GM12878 (cell line): ENCODE results near the gene IFRD2. TPM values are rescaled to one million over a fixed set of nuclear protein-coding genes. Genes with fewer than 3 reads are reported as not detected.

Source experiments
- ATAC-seq: fragments of 200-7000 bp; cut with Tn5 transposase; 3 replicates; pipeline ENCODE4 v1.9.1; 2020; ENCODE audit warnings: mild to moderate bottlenecking, moderate library complexity
- BruUV-seq: library from RNA; stranded (reverse); fragments of 400-500 nt; replicated peaks from 2 replicates; lab custom pipeline; 2021; lab: Mats Ljungman, UMichigan
- CTCF ChIA-PET: fragments of 300-600 bp; sonication (Branson Sonifier 250); formaldehyde crosslinking; extraction: SDS; loops from one replicate; lab custom pipeline; 2021; ENCODE audit warnings: inconsistent platforms; lab: Yijun Ruan, JAX
- POLR2A ChIA-PET: fragments of 350-600 bp; formaldehyde crosslinking; extraction: SDS; loops from one replicate; lab custom pipeline; 2021; ENCODE audit warnings: inconsistent platforms; lab: Charles Lee
- RAD21 ChIA-PET: fragments of 300-600 bp; sonication (Branson Sonifier 250); formaldehyde crosslinking; loops from one replicate; lab custom pipeline; 2023; ENCODE audit warnings: antibody characterized with exemption; ENCODE audit not compliant: unreplicated experiment; lab: Charles Lee
- SMC1A ChIA-PET: fragments of 300-600 bp; sonication (Branson Sonifier 250); formaldehyde crosslinking; loops from one replicate; lab custom pipeline; 2023; ENCODE audit not compliant: unreplicated experiment, uncharacterized antibody; lab: Charles Lee
- DNase-seq: peaks from one replicate; pipeline ENCODE4 v3.0.0-alpha.2; 2011; ENCODE audit warnings: low read depth, low spot score
- FAIRE-seq: peaks from 3 replicates; lab custom pipeline; 2011; peaks lifted over from hg19 to GRCh38; lab: Jason Lieb, UNC
- H2AFZ ChIP-seq: 2 replicates; pipeline ENCODE4 v1.6.0; 2011; ENCODE audit warnings: low read depth, low read length, control low read depth; ENCODE audit not compliant: control insufficient read depth
- H3K27ac ChIP-seq: 2 replicates; pipeline ENCODE4 v1.5.1; 2011; ENCODE audit warnings: control low read depth; ENCODE audit not compliant: control insufficient read depth, insufficient read depth
- H3K27me3 ChIP-seq, 2 experiments: replicated peaks in 1 of 2; 2 replicates each; pipeline versions ENCODE4 v1.6.0 to v1.6.1; 2011; ENCODE audit warnings: low read length in 1 of 2; ENCODE audit not compliant: control insufficient read depth in 2 of 2, insufficient read depth in 2 of 2
- H3K36me3 ChIP-seq, 2 experiments: 2 replicates each; pipeline ENCODE4 v1.5.1; 2011; ENCODE audit warnings: low read length in 1 of 2; ENCODE audit not compliant: control insufficient read depth in 2 of 2, insufficient read depth in 2 of 2
- H3K4me1 ChIP-seq: 2 replicates; pipeline ENCODE4 v1.6.1; 2011; ENCODE audit warnings: mild to moderate bottlenecking, low read length, moderate library complexity, mixed read lengths; ENCODE audit not compliant: control insufficient read depth, insufficient read depth
- H3K4me2 ChIP-seq: 2 replicates; pipeline ENCODE4 v1.6.0; 2011; ENCODE audit warnings: control low read depth; ENCODE audit not compliant: control insufficient read depth, insufficient read depth
- H3K4me3 ChIP-seq: fragments of 200-600 bp; sonication (generic); 2 replicates; pipeline ENCODE4 v1.5.1; 2016
- H3K79me2 ChIP-seq: 2 replicates; pipeline ENCODE4 v1.6.0; 2011; ENCODE audit warnings: low read length; ENCODE audit not compliant: control insufficient read depth, insufficient read depth
- H3K9ac ChIP-seq: 2 replicates; pipeline ENCODE4 v1.8.0; 2011; ENCODE audit warnings: low read length, control low read depth, mixed read lengths; ENCODE audit not compliant: control insufficient read depth, insufficient read depth
- H3K9me3 ChIP-seq: replicated peaks from 3 replicates; pipeline ENCODE4 v1.5.1; 2011; ENCODE audit warnings: mild to moderate bottlenecking, low read length; ENCODE audit not compliant: control insufficient read depth, insufficient read depth
- H4K20me1 ChIP-seq: 2 replicates; pipeline ENCODE4 v1.6.0; 2011; ENCODE audit not compliant: control insufficient read depth, insufficient read depth
- CHD2 ChIP-seq: IDR thresholded peaks from 2 replicates; pipeline ENCODE4 v1.6.1; 2011; ENCODE audit warnings: low read depth, low read length, improper control_type of control experiment, borderline replicate concordance
- CTCF ChIP-seq, 3 experiments: IDR thresholded peaks in 2 of 3; conservative IDR thresholded peaks in 1 of 3; 2 replicates each; pipeline ENCODE4 v1.5.1; 2011; ENCODE audit warnings: low read depth in 3 of 3, low read length in 3 of 3, mild to moderate bottlenecking in 3 of 3, control low read depth in 2 of 3, moderate library complexity in 2 of 3, inconsistent platforms in 1 of 3, mixed read lengths in 1 of 3; ENCODE audit not compliant: control insufficient read depth in 2 of 3, insufficient read depth in 1 of 3; ENCODE audit errors: extremely low read depth in 1 of 3
- LARP7 ChIP-seq: fragments of 450-650 bp; IDR thresholded peaks from 2 replicates; pipeline ENCODE4 v1.6.1; 2017; ENCODE audit warnings: mild to moderate bottlenecking
- TCF7 ChIP-seq: IDR thresholded peaks from 2 replicates; pipeline ENCODE4 v1.6.1; 2014; ENCODE audit warnings: antibody characterized with exemption, borderline replicate concordance
- WGBS: methylation state at CpG from one replicate; pipeline ENCODE4 v1.1.6; 2016; ENCODE audit warnings: low lambda C conversion rate; ENCODE audit not compliant: insufficient replicate concordance, insufficient coverage; ENCODE audit errors: missing lambda C conversion rate; 5-methylcytosine and 5-hydroxymethylcytosine counted together
- in situ Hi-C: fragments of 300-500 bp; cut with MboI; formaldehyde crosslinking; loops from 9 replicates; pipeline ENCODE4 v1.14.3; 2018; ENCODE audit warnings: mixed read lengths
- intact Hi-C: fragments of 100-400 bp; cut with micrococcal nuclease; formaldehyde crosslinking; loops from one replicate; pipeline ENCODE4 v1.14.2; 2022; ENCODE audit not compliant: unreplicated experiment
- polyA plus RNA-seq, 11 experiments: library from polyadenylated mRNA; depleted of rRNA in 4 of 11; unstranded in 6 of 11; stranded (reverse) in 5 of 11; fragments of >200 nt; fragmentation: Nextera tagmentation in 4 of 11; fragmentation: Illumina TruSeq in 1 of 11; extraction: Ambion mirVana in 4 of 11; extraction: Trizol in 1 of 11; gene quantifications; 1 replicate in 1 of 11; 2 replicates in 10 of 11; pipeline versions ENCODE4 v1.2.1 to v1.2.3, GENCODE V29; 2011 to 2016; ENCODE audit warnings: inconsistent platforms in 2 of 11, missing spikeins in 2 of 11, low read depth in 1 of 11
- total RNA-seq, 4 experiments: library from RNA; depleted of rRNA in 3 of 4; stranded (reverse); fragments of >200 nt in 3 of 4; fragmentation: Illumina TruSeq in 1 of 4; extraction: Trizol in 1 of 4; gene quantifications; 2 replicates each; pipeline versions ENCODE4 v1.2.1 to v1.2.3, GENCODE V29; 2013 to 2021
- TF ChIP-seq, protein P1 (sequence below): fragments of 450-650 bp; formaldehyde crosslinking; IDR thresholded peaks from 2 replicates; pipeline ENCODE4 v1.4.0; 2022; ENCODE audit warnings: mild to moderate bottlenecking, moderate library complexity

The IFRD2 gene
- total and polyA plus RNA-seq, 10 of the 15 experiments (the other 5 are each of a cell fraction or from before 2014, with no cell fraction given), result 19.1 to 153 (median 80.3) TPM

DNA sequence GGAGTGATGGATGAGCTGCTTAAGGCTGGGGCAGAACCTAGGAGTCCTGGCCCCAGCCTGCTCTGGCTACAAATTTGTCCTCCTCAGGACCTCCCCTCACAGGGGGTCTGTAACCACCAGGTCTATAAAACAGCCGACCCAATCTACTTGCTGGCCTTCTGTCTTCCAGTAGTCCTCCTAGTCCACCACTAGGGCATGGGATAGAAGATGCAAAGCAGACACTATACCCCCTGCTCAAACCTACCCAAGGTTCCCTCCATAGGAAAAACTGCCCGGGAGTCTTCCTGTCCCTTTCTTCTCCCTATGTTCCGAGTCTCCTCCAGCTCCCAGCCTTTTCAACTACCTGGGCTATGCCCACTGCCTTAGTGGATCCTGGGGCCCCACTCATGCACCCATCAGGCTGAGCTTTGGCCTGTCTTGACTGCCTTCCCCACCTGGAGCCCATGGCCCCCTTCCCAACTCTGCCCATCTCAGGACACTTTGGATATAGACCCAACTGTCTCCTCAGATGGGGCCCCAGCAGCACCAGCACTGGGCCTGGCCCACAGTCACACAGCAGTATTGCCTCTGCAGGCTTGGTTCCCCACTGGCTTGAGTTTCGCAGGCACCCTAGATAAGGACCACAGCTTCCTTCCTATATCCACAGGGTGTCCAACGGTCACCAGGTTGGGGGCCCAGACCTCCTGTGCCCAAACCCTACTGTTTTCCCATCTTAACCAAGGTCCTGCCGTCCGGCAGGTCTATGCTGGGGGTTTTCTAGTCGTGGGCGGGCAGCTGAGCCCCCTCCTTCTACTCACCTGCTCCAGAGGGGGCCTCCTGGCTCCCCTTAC is 5.9 kb upstream of the IFRD2 start:
- peaks cover 2% of the 10 kb centered on the region; the same call in 1 of the 2 replicates for H3K79me2 ChIP-seq
- peak overlapping the region; percentile 82 for H3K4me3 ChIP-seq
- no peaks in the 10 kb centered on the region for H4K20me1 ChIP-seq
- no peak for DNase-seq
- SMC1A ChIA-PET, result interaction anchor here (0.8 to 2.3 kb wide), 2 partner anchors 39 to 52 kb away, joined by 3 to 9 read pairs; partner anchors contain the start of genes CYB561D2 and NPRL2
- TF ChIP-seq CHD2 (no peak), CTCF (IDR thresholded peaks at IDR 0.05 in 2 of 3, conservative IDR thresholded peaks at IDR 0.05 in 1 of 3; ENCODE audit: control insufficient read depth in 2 of 3, extremely low read depth in 1 of 3, insufficient read depth in 1 of 3, low read depth in 3 of 3, low read length in 3 of 3) (peak in 1 of 3 experiments; percentile 17; a peak in 1 of 6 replicates), LARP7 (no peak), TCF7 (no peak)
- TF ChIP-seq, protein P1, sequence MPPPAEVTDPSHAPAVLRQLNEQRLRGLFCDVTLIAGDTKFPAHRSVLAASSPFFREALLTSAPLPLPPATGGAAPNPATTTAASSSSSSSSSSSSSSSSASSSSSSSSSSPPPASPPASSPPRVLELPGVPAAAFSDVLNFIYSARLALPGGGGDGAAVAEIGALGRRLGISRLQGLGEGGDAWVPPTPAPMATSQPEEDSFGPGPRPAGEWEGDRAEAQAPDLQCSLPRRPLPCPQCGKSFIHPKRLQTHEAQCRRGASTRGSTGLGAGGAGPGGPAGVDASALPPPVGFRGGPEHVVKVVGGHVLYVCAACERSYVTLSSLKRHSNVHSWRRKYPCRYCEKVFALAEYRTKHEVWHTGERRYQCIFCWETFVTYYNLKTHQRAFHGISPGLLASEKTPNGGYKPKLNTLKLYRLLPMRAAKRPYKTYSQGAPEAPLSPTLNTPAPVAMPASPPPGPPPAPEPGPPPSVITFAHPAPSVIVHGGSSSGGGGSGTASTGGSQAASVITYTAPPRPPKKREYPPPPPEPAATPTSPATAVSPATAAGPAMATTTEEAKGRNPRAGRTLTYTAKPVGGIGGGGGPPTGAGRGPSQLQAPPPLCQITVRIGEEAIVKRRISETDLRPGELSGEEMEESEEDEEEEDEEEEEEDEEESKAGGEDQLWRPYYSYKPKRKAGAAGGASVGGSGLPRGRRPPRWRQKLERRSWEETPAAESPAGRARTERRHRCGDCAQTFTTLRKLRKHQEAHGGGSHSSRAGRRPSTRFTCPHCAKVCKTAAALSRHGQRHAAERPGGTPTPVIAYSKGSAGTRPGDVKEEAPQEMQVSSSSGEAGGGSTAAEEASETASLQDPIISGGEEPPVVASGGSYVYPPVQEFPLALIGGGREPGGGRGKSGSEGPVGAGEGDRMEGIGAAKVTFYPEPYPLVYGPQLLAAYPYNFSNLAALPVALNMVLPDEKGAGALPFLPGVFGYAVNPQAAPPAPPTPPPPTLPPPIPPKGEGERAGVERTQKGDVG, result no peak
- TF ChIP-seq, all 136 proteins: peak for 1
- WGBS, result 32% methylated on average over 9 of the region's 9 CpGs
- in situ Hi-C loops, result no loop called here
- no peak for ATAC-seq
- peak overlapping the region; percentile 100 for H2AFZ ChIP-seq
- intact Hi-C loops, result loop anchor here (5.0 kb wide), 1 partner anchor 39 kb away; no protein-coding TSS in a partner anchor
- no peaks in the 10 kb centered on the region for H3K27me3 ChIP-seq
- ChIA-PET POLR2A (interaction anchor here (0.5 to 2.7 kb wide), 12 partner anchors 19 to 1378 kb away, joined by 3 to 30 read pairs (median 6); partner anchors contain the start of genes CYB561D2, NPRL2, RBM5 and TUSC2), RAD21 (interaction anchor here (1.1 to 2.2 kb wide), 5 partner anchors 26 to 52 kb away, joined by 3 to 15 read pairs (median 5); partner anchors contain the start of genes CYB561D2, NPRL2 and TUSC2), CTCF (interaction anchor here (1.1 to 3.5 kb wide), 8 partner anchors 20 to 55 kb away, joined by 3 to 22 read pairs (median 6); partner anchors contain the start of gene TUSC2)
- BruUV-seq, result TSS peak; percentile 78
- FAIRE-seq, result no peak
- peak overlapping the region; percentile 89 for H3K9ac ChIP-seq
- peak overlapping the region; percentile 83 for H3K27ac ChIP-seq
- peaks cover 4% of the 10 kb centered on the region for H3K4me1 ChIP-seq
- peak overlapping the region; percentile 98 for H3K4me2 ChIP-seq
- no peaks in the 10 kb centered on the region for H3K9me3 ChIP-seq
- no peaks in the 10 kb centered on the region for H3K36me3 ChIP-seq
